GM18867 (cell line): ENCODE results near the gene CLCN7.
A peak's percentile ranks its signal among the peaks of the same experiment; 100 is the strongest.

Source experiments
- ATAC-seq: cut with Tn5 transposase; IDR thresholded peaks from one replicate; pipeline ENCODE4 v1.9.1; 2021; ENCODE audit warnings: mild to moderate bottlenecking, moderate library complexity; ENCODE audit not compliant: unreplicated experiment

CLCN7 gene

DNA sequence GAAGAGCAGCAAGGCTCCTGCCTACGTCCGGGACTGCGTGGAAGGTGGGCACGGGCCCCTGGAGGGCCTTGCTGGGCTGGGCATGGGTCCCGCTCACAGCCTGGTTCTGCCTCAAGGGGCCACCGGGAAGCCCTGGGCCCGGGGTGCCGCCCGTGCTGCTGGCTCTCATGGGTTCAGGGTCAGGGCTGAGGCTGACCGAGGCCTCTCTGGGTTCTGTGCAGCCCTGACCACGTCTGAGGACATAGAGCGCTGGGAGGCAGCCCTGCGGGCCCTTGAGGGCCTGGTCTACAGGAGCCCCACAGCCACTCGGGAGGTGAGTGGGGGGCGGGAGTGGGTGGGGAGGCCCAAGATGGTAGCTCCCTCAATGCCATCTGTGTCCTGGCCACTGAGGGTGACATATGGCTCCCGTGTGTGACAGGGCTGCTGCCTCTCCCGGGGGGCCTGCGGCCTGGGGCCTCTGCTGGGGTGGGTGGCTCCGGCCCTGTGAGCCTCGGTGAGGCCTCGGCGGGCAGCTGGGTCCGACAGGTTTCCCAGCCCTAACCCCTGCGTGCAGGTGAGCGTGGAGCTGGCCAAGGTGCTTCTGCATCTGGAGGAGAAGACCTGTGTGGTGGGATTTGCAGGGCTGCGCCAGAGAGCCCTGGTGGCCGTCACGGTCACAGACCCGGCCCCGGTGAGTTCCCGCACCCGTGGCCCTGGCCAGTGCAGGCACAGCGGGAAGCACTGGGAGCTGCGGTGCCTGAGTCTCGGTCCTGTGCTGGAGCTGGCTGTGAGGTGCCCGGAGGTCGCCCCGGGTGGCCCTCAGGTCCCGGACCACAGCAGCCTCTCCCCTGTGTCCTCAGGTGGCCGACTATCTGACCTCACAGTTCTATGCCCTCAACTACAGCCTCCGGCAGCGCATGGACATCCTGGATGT, 27.5 kb upstream of the CLCN7 start:
- no peak for ATAC-seq

DNA sequence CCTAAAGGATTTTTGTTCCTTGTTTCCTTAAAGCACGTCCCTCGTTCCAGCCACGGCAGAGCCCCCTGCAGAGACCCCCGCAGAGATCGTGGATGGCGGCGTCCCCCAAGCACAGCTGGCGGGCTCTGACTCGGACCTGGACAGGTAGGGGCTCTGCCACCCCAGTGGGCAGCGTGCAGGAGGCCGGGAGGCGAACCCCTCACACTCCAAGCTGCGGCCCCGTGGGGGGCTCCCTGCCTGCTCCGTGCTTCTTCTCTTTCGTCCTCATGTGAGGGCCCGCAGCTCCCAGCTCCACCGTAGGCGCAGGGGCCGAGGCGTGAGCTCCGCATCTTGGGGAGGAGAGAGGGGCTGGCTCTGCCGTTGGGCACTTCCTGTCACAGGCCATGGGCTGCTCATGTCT, 26.8 kb upstream of the CLCN7 start:
- ATAC-seq = no peak

GRCh38 chr16:1500465-1501150, 25.8 kb upstream of the CLCN7 start:
- ATAC-seq = no peak

DNA sequence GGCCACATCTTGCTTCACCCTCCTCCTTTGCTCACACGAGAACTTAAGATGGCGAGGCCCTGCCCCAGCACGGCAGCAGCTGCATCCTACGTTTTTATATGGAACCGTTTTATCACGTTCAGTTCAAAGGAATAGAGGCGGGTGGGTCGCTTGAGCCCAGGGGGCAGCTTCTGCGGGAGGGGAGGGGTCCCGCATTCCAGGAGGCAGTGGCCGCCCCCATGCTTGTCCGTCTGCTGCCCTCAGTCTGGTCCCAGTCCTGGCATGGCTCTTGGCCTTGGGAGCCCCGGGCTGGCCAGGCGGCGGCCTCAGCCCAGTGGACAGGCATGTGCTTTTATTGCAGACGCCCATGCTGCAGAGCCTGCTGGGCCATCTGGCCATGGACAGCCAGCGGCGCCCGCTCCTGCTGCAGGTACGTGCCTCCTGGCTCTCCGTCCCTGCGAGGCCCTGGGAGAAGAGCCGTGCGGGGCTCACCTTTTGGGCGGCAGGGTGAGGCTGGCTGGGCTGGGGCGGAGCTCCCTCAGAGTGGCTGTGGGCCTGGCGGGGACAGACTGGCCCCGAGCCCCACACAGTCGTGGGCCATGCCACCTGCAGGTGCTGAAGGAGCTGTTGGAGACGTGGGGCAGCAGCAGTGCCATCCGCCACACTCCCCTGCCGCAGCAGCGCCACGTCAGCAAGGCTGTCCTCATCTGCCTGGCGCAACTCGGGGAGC, 25.1 kb upstream of the CLCN7 start:
- ATAC-seq = no peak

DNA sequence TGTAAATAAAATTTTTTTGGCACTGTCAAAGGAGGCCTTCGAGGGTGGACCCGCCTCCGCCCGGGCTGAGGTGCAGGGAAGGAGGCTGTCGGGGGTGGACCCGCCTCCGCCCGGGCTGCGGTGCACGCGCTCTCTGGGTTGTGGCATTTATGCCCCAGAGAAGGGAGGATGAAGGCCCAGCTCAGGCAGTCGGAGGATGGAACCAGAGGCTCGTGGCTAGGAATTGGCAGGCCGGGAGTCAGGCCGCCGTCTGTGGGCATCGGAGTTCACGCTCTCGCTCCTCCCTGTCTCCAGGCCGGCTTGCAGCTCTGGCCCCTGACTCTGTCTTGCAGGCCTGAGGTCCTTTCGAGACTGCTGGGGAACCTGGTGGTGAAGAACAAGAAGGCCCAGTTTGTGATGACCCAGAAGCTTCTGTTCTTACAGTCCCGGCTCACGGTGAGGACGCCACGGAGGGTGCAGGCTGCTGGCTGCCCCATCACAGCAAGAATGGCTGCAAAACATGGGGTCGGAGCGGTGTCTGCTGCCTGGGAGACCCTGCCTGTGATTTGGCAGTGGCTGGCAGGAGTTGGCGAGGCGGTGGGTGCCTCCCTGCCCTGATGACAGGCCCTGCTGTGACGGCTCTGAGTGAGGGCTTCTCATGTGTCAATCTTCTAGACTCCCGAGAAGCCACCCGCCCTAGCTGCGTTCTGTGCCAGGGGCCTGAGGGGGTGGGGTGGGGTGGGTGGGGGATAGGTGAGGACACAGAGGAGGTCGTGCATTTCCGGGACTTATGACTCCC, 24.3 kb upstream of the CLCN7 start:
- no peak for ATAC-seq

- no peak for ATAC-seq
Observed at GRCh38 chr16:1497014-1497598, 22.3 kb upstream of the CLCN7 start.

DNA sequence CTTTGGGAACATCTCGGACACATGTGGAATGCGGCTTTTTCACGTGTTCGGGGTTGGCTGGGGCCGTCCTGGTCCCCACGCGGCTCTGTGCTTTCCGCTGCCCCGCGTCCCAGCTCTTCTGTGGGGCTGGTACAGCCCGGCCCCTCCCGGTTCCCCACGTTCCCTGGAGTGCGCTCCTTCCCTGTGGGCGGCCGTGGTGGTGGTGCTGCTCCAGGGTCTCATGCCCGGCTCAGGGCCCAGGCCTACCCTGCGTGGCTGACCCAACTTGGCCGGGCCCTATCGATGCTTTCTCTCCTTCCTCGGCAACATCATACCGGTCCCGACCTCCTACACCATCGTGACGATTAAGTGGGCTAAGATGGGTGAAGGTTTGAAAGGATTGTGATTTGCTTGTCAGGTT, 21.6 kb upstream of the CLCN7 start:
- ATAC-seq = no peak

DNA sequence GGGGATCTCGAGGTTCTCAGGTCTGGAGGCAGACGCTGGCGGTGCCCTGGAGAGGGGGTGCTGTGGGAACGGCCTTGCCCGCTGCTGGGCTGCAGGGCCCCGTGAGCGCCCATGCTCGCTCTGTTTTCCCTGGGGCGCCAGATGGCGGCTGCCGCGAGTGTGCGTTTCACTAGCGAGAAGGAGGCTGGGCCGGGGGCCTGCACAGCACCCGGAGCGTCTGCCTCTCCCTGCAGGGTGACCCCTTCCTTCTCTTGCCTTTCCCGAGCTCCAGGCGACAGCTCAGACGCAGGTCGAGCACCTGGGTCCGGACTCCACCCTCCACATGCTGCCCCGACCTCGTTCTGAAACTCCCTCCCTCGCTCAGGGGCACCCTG, 21.0 kb upstream of the CLCN7 start:
- no peak for ATAC-seq

DNA sequence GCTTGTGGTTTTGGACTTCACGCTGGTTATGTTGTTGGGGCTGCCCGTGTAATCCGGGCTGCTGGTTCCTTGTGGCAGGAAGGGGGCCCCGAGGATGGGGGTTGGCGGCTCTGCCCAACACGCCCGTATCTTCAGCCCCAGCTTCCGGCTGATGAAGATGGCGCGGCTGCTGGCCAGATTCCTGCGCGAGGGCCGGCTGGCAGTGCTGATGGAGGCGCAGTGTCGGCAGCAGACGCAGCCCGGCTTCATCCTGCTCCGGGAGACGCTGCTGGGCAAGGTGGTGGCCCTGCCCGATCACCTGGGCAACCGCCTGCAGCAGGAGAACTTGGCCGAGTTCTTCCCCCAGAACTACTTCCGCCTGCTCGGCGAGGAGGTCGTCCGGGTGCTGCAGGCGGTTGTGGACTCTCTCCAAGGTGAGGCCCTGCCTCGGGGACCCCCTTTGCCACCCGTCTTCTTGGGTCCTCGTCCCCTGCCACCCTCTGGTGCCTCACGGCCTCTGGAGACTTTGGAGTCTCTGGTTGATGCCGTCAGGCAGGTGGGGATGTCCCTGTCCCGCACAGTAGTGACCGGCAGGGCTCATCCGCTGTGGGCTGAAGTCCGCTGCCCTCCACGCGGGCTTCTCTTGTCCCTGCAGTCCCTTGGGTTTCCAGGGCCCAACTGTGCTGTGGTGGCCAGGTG, 20.5 kb upstream of the CLCN7 start:
- no peak for ATAC-seq

GRCh38 chr16:1494711-1495110, 19.9 kb upstream of the CLCN7 start:
- no peak for ATAC-seq

- no peak for ATAC-seq
Observed at GRCh38 chr16:1494129-1494640, 19.4 kb upstream of the CLCN7 start.

DNA sequence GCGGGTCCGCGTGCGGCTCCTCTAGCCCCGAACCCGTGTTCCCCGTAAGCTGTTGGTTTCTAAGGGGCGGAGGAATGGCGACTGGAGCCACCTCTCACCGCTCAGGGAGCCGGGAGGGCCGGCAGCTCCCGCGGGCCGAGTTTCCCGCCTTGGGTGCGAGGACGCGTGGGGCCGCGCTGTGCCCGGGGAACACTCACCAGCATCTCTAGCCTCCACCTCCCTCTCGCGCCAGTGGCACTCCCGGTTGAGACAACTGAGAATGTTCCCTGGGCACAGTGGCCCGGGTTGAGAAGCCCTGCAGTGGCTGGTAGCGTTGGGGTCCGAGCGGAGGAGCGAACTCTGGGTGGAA, 18.9 kb upstream of the CLCN7 start:
- peak; percentile 11 for ATAC-seq

- ATAC-seq = peak; percentile 59
Observed at GRCh38 chr16:1492923-1493745, 18.3 kb upstream of the CLCN7 start, which contains the start of gene TELO2. Gene TELO2, plus strand, starts transcription at chr16:1493360. Its CDS starts 922 bp downstream, at chr16:1494282.

GRCh38 chr16:1492082-1492922, 17.5 kb upstream of the CLCN7 start:
- no peak for ATAC-seq

DNA sequence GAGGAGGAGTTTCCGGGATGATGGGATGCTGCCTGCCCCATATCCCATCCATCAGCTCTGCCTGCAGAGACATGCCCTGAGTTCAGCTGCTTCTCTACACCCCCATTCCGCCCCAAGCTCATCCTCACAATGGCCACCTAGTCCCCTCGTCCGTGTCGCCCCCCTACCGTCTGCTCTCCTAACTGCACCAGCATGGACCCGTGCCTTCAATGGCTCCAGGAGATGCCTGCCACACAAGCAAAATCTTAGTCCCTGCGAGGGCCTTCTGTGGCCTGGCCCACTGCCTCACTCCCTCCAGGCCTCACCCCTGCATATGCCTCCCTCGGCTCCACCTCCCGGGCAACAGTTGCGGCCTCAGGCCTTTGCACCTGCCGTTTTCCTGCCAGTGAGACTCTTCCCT, 16.5 kb upstream of the CLCN7 start:
- no peak for ATAC-seq

DNA sequence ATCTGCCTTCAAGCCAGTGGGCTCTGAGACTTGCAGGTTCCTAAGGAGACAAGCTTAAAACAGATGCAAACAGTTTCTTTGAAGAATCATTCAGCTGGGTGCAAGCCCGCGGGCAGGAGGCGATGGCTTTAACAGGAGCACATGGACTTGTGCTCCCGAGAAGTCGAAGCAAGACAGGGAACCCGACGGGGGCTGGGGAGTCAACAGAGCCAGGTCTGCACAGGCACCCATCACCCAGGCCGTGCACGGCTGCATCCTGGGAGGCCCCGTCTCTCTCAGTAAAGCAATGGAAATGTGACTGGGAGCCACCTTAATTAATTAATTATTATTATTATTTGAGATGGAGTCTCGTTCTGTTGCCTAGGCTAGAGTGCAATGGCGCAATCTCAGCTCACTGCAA, 14.2 kb upstream of the CLCN7 start:
- ATAC-seq = no peak

DNA sequence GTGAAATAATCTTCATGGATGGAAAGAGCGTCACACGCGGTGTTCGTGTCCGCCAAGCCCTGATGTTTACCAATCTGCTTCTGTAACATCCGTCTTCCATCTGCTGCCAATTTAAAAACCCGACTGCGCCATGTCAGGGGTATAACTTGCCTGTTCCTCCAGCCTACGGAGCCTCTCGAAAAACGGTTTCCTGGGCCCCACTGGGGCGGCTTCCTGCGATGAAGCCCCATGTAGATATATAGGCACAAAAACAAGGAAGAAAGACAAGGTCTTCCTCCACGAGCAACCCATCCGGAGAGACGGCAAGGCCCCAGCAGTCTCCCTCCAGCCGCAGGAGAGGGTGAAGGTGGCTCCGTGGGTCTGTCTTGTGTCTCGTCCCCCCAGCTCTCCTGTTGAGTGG, 13.8 kb upstream of the CLCN7 start, which contains the start of gene PTX4:
PTX4 (minus strand) TSS at position 326 of the 400 bp plus-strand sequence; CDS start at position 291, 35 bp downstream.
- no peak for ATAC-seq

- ATAC-seq = no peak
Observed at GRCh38 chr16:1488054-1488601, 13.3 kb upstream of the CLCN7 start.
